HG02973 (cell line): Measurements from ENCODE around the gene DNAH3.
"Not testable (repeated sequence)": the region's sequence is repeated elsewhere in the genome, so short reads cannot be mapped to it uniquely, and the experiment has no call there.

Experiments used
- ATAC-seq: cut with Tn5 transposase; IDR thresholded peaks from one replicate; pipeline ENCODE4 v1.9.1; 2021; ENCODE audit warnings: moderate library complexity; ENCODE audit not compliant: unreplicated experiment

The DNAH3 gene

GRCh38 chr16:21075252-21075651, 75.4 kb downstream of the DNAH3 start:
- ATAC-seq = no peak

DNA sequence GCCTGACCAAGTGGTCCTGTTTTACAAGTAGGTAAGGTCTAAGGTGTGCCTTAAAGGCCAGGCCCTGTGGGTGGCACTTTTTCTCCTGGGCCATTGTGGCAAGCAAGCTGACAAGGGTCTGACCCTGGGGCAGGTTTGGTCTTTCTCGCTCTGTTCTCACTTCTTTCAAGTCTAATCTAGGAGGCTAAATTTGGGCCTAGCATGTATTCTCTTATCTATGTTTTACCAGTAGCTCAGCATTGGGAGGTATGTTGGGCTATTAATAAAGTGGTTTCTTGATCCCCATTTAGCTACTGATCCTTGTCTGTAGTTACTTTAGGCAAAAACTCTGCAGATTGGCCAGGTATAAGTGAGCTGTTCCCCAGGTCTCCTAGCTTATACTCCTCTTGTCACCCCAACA, 77.7 kb downstream of the DNAH3 start:
- no peak for ATAC-seq

GRCh38 chr16:21071741-21072140, 78.9 kb downstream of the DNAH3 start:
- ATAC-seq = no peak

GRCh38 chr16:21070564-21070963, 80.1 kb downstream of the DNAH3 start:
- ATAC-seq = no peak

- no peak for ATAC-seq
Observed at GRCh38 chr16:21069986-21070385, 80.7 kb downstream of the DNAH3 start.

DNA sequence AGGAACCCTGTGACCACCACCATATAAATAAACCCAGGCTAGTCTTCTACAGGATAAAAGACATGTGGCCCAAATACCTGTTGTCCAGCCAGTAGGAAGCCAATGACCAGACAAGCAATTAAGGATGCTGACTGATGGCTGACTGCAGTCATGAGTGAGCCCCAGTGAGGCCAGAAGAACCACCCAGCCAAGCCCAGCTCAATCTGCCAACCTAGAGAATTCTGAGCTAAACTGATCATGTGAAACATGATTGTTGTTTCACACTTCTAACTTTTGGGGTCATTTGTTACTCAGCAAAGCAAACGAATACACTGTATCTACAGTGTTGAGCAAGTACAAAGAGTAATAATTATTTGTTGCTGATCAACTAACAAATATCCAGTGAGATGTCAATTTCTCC, 86.4 kb downstream of the DNAH3 start:
- no peak for ATAC-seq

DNA sequence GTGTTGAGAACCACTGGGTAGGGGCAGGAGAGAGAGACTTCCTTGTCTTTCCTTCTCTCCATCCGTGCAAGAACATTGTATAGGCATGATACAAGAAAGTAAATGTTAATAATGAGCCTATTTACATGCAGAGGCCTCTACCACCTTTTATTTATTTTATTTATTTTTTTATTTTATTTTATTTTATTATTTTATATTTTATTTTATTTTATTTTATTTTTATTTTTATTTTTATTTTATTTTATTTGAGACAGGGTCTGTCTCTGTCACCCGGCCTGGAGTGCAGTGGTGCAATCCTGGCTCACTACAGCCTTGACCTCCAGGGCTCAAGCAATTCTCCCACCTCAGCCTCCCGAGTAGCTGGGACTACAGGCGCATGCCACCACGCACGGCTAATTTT, 87.3 kb downstream of the DNAH3 start:
- ATAC-seq = not testable (repeated sequence)

- no peak for ATAC-seq
Observed at GRCh38 chr16:21060027-21060510, 90.6 kb downstream of the DNAH3 start.

DNA sequence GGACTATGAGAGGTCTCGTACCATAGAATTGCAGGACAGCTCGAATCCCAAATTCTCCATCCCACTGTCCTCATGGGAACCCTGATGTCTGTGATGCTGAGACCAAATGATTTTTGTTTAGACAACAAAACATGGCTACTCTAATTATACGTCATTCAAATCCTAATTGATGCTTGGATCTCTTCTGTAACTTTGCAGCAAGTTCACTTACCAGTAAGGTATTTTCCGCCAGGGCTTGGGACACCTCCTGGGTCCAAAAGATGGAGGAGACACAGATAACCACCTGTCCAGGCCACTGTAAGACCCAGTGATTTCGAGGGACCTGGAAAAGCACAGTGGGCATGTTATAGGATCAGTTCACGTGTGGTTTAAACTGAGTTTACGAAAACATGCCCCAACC, 92.8 kb downstream of the DNAH3 start:
- no peak for ATAC-seq

- ATAC-seq = no peak
Observed at GRCh38 chr16:21056396-21056795, 94.2 kb downstream of the DNAH3 start.

DNA sequence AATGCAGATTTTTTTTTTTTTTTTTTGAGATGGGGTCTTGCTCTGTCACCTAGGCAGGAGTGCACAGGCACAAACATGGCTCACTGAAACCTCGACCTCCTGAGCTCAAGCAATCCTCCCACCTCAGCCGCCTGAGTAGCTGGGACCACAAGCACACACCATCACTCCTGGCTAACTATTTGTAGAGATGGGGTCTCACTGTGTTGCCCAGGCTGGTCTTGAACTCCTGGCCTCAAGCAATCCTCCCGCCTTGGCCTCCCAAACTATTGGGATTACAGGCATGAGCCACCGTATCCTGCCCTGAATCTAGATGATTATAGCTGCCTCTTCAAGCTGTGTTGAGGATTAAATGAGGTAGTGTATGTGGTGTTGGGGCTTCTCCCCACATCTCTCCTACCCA, 94.9 kb downstream of the DNAH3 start:
- ATAC-seq = not testable (repeated sequence)

DNA sequence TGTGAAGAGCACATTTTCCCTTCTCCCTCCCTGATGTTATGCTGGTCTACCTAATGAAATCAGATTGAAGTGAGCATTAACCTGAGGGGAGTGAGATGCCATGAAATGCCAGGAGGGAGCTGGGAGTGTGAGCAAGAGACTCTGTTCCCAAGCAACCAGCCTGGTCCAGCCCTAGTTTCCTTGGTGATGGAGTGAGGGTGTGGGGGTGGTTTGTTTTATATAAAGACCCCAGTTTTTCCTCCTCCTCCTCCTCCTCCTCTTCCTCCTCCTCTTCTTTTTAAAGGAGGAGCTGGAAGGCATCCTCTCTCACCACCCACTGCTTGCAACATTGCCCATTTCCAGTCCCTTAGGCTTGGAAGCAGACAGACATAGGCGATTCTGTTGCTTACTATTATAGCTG, 97.1 kb downstream of the DNAH3 start:
- ATAC-seq = no peak

- not testable (repeated sequence) for ATAC-seq
Observed at GRCh38 chr16:21048091-21048912, 102.3 kb downstream of the DNAH3 start.

GRCh38 chr16:21038197-21038596, 112.4 kb downstream of the DNAH3 start:
- no peak for ATAC-seq

- ATAC-seq = no peak
Observed at GRCh38 chr16:21037736-21038135, 112.9 kb downstream of the DNAH3 start.

DNA sequence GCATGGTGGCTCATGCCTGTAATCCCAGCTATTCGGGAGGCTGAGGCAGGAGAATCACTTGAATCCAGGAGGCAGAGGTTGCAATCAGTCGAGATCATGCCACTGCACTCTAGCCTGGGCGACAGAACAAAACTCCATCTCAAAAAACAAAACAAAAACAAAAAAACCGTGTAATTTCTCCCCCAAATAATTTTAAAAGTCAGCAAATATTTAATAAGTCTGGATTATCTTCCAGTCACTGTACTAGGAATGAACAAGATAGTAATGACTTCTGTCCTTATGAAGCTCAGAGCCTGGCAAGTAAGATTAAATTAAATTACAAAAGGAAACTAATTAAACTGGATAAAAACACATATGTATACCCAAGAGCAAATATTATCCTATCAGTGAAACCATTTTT, 113.5 kb downstream of the DNAH3 start:
- ATAC-seq = no peak

DNA sequence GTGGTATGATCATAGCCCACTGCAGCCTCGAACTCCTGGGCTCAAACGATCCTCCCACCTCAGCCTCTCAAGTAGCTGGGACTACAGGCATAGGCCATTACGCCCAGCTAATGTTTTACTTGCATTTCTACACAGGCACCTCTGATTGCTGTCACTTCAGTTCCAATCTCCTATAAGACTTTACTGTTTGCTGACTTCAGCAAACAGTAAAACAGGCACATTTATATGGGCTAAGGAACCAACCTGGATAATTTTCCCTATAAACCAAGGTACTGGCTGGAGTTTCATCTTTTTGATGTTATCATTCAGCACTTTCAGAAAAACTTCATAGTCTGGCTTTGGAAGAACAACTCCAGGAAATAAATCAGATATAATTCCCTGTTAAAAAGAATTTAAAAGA, 114.2 kb downstream of the DNAH3 start:
- no peak for ATAC-seq

GRCh38 chr16:21033704-21034103, 116.9 kb downstream of the DNAH3 start:
- no peak for ATAC-seq

GRCh38 chr16:21033264-21033663, 117.4 kb downstream of the DNAH3 start:
- no peak for ATAC-seq

DNA sequence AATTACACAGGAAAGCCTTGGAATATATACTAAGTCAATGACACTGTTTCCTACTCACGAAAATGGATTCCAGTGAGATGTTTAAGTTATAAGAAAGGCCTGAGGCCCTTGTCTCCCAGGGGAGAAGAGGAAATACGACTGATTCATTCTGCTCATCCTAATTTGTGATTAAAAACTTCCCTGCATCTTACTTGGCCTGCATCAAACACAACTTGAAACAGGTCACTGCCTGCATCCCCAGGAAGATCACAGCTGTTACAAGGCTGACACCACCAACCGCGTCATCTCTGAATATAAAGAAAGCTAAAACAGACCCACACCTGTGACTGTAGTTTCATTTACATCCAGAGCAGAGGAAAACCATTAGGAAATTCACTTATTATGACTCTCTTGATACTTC, 121.9 kb downstream of the DNAH3 start:
- no peak for ATAC-seq

DNA sequence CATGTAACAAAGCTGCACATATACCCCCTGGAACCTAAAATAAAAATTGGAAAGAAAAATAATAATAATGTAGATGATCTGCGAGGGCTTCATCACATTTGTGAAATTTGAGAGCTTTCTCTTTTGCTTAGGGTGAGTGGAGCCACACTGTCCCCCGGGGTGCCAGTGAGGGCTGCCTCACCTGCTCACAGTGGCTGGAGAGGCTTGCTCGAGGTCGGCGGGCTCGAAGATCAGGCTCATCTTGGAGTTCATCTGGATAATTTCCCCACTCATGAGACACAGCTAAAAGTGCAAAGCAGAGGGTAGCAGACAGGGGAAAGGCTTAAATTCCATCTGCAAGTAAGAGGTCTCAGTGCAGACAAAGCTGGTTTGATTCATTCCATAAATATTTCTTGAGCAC, 123.8 kb downstream of the DNAH3 start:
- no peak for ATAC-seq

- no peak for ATAC-seq
Observed at GRCh38 chr16:21023509-21024202, 127.0 kb downstream of the DNAH3 start.
